GM12878 (cell line): ENCODE data around the gene PRTFDC1. TPM values are rescaled to one million over a fixed set of nuclear protein-coding genes. Genes with fewer than 3 reads are reported as not detected.

ENCODE experiments used
- CBX5 ChIP-seq: sonication (generic); IDR thresholded peaks from 2 replicates; pipeline ENCODE4 v1.6.1; 2016; ENCODE audit warnings: low read depth, moderate library complexity, mild to moderate bottlenecking, inconsistent platforms
- CEBPB ChIP-seq, 2 experiments: fragments of 150-350 bp in 1 of 2; IDR thresholded peaks; 2 replicates each; pipeline ENCODE4 v1.6.1; 2012 to 2014; ENCODE audit warnings: low read depth in 2 of 2, low read length in 2 of 2, borderline replicate concordance in 1 of 2, inconsistent platforms in 1 of 2
- CHD4 ChIP-seq: fragments of 200-600 bp; sonication (generic); IDR thresholded peaks from 2 replicates; pipeline ENCODE4 v1.6.1; 2016; ENCODE audit warnings: mild to moderate bottlenecking
- CREB1 ChIP-seq: IDR thresholded peaks from 2 replicates; pipeline ENCODE4 v1.6.1; 2012; ENCODE audit warnings: low read depth, mild to moderate bottlenecking, inconsistent platforms
- GATAD2B ChIP-seq: fragments of 450-650 bp; conservative IDR thresholded peaks from 2 replicates; pipeline ENCODE4 v1.6.1; 2017; ENCODE audit warnings: low read depth, mild to moderate bottlenecking, moderate library complexity
- HDAC2 ChIP-seq: fragments of 200-600 bp; sonication (generic); IDR thresholded peaks from 2 replicates; pipeline ENCODE4 v1.6.1; 2017
- JUNB ChIP-seq: IDR thresholded peaks from 2 replicates; pipeline ENCODE4 v1.6.1; 2016; ENCODE audit warnings: antibody characterized with exemption, mild to moderate bottlenecking
- KAT2A ChIP-seq: conservative IDR thresholded peaks from 2 replicates; pipeline ENCODE4 v1.6.1; 2011; ENCODE audit warnings: low read depth, low read length; ENCODE audit not compliant: control insufficient read depth
- NR2C2 ChIP-seq: IDR thresholded peaks from 2 replicates; pipeline ENCODE4 v1.6.1; 2011; ENCODE audit warnings: borderline replicate concordance, low read depth; ENCODE audit not compliant: control insufficient read depth, insufficient read length
- POLR2AphosphoS5 ChIP-seq: IDR thresholded peaks from 2 replicates; pipeline ENCODE4 v1.6.1; 2011; ENCODE audit warnings: mild to moderate bottlenecking, low read length, inconsistent platforms
- RAD51 ChIP-seq: fragments of 450-650 bp; IDR thresholded peaks from 2 replicates; pipeline ENCODE4 v1.6.1; 2016; ENCODE audit warnings: moderate library complexity, mild to moderate bottlenecking, inconsistent platforms
- SMARCA5 ChIP-seq: fragments of 450-650 bp; IDR thresholded peaks from 2 replicates; pipeline ENCODE4 v1.6.1; 2017; ENCODE audit warnings: mild to moderate bottlenecking
- SREBF1 ChIP-seq: IDR thresholded peaks from 2 replicates; pipeline ENCODE4 v1.6.1; 2012; ENCODE audit warnings: mild to moderate bottlenecking, low read length
- STAT1 ChIP-seq: fragments of 450-650 bp; conservative IDR thresholded peaks from 2 replicates; pipeline ENCODE4 v1.6.1; 2014; ENCODE audit warnings: antibody characterized with exemption, mild to moderate bottlenecking
- SUZ12 ChIP-seq: fragments of 200-600 bp; sonication (generic); IDR thresholded peaks from one replicate; pipeline ENCODE4 v1.6.1; 2018; ENCODE audit warnings: antibody characterized with exemption, mild to moderate bottlenecking; ENCODE audit not compliant: unreplicated experiment
- WRNIP1 ChIP-seq: IDR thresholded peaks from 2 replicates; pipeline ENCODE4 v1.6.1; 2011; ENCODE audit warnings: low read depth, low read length, improper control_type of control experiment, borderline replicate concordance
- YY1 ChIP-seq: IDR thresholded peaks from 2 replicates; pipeline ENCODE4 v1.6.1; 2011; ENCODE audit warnings: low read depth, mild to moderate bottlenecking, low read length
- polyA plus RNA-seq, 11 experiments: library from polyadenylated mRNA; depleted of rRNA in 4 of 11; unstranded in 6 of 11; stranded (reverse) in 5 of 11; fragments of >200 nt; fragmentation: Nextera tagmentation in 4 of 11; fragmentation: Illumina TruSeq in 1 of 11; extraction: Ambion mirVana in 4 of 11; extraction: Trizol in 1 of 11; gene quantifications; 1 replicate in 1 of 11; 2 replicates in 10 of 11; pipeline versions ENCODE4 v1.2.1 to v1.2.3, GENCODE V29; 2011 to 2016; ENCODE audit warnings: inconsistent platforms in 2 of 11, missing spikeins in 2 of 11, low read depth in 1 of 11
- total RNA-seq, 4 experiments: library from RNA; depleted of rRNA in 3 of 4; stranded (reverse); fragments of >200 nt in 3 of 4; fragmentation: Illumina TruSeq in 1 of 4; extraction: Trizol in 1 of 4; gene quantifications; 2 replicates each; pipeline versions ENCODE4 v1.2.1 to v1.2.3, GENCODE V29; 2013 to 2021
- TF ChIP-seq, protein P1 (sequence below): IDR thresholded peaks from 2 replicates; pipeline ENCODE4 v1.6.1; 2012; ENCODE audit warnings: improper control_type of control experiment, low read depth, low read length; ENCODE audit not compliant: insufficient replicate concordance
- TF ChIP-seq, protein P2 (sequence below): IDR thresholded peaks from 2 replicates; pipeline ENCODE4 v1.6.1; 2012; ENCODE audit warnings: low read depth, low read length, improper control_type of control experiment
- TF ChIP-seq, protein P3 (sequence below): fragments of 450-650 bp; IDR thresholded peaks from 2 replicates; pipeline ENCODE4 v1.6.1; 2017; ENCODE audit warnings: mild to moderate bottlenecking, moderate library complexity

PRTFDC1 gene
- total and polyA plus RNA-seq, 10 of the 15 experiments (the other 5 are each of a cell fraction or from before 2014, with no cell fraction given) = 5.5 to 17.3 (median 11.3) TPM

DNA sequence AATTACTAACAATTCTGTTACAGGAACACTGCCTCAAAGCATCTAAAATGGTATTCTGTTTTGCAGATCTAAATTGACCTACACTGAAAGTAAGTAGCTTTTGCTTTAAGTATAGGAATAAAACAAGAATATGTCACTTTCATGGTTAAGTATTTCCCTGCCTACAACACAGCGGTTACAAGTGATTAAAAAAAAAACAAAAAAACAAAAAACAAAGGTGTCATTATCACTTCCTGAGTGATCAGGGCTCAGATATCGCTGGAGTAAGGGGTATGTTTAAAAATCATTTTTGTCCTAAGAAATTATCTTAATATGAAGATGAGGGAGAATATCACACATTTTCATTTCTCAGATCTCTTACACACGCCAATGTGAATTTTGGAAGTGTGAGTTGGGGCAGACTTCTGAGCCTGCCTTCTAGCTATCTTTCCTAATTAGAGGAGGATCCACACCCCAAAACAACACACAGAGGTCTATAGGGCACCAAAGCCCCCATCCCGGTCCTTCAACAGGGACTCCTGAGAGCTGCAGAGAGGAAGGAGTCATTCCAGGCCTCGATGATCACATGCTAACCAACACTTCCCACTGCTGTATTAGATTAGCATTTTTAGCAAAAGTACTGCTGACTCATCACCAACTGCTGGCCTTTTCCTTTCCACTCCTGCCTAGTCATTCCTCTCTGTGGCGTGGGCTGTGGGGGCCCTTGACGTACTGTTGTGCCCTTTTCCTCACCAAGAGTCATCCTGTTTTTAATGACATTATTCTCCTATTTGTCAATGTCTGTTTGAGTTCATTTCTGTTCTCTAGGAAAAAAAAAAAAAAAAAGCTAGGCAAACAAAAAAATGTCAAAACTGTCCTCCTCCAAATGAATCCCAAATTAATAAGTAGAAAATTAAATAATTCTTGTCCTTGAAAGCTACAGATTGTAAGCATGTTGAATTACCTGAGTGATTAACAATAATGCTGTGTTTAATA is 31.2 kb downstream of the PRTFDC1 start (continued):
- TF ChIP-seq HDAC2 = no peak
- TF ChIP-seq, protein P1, sequence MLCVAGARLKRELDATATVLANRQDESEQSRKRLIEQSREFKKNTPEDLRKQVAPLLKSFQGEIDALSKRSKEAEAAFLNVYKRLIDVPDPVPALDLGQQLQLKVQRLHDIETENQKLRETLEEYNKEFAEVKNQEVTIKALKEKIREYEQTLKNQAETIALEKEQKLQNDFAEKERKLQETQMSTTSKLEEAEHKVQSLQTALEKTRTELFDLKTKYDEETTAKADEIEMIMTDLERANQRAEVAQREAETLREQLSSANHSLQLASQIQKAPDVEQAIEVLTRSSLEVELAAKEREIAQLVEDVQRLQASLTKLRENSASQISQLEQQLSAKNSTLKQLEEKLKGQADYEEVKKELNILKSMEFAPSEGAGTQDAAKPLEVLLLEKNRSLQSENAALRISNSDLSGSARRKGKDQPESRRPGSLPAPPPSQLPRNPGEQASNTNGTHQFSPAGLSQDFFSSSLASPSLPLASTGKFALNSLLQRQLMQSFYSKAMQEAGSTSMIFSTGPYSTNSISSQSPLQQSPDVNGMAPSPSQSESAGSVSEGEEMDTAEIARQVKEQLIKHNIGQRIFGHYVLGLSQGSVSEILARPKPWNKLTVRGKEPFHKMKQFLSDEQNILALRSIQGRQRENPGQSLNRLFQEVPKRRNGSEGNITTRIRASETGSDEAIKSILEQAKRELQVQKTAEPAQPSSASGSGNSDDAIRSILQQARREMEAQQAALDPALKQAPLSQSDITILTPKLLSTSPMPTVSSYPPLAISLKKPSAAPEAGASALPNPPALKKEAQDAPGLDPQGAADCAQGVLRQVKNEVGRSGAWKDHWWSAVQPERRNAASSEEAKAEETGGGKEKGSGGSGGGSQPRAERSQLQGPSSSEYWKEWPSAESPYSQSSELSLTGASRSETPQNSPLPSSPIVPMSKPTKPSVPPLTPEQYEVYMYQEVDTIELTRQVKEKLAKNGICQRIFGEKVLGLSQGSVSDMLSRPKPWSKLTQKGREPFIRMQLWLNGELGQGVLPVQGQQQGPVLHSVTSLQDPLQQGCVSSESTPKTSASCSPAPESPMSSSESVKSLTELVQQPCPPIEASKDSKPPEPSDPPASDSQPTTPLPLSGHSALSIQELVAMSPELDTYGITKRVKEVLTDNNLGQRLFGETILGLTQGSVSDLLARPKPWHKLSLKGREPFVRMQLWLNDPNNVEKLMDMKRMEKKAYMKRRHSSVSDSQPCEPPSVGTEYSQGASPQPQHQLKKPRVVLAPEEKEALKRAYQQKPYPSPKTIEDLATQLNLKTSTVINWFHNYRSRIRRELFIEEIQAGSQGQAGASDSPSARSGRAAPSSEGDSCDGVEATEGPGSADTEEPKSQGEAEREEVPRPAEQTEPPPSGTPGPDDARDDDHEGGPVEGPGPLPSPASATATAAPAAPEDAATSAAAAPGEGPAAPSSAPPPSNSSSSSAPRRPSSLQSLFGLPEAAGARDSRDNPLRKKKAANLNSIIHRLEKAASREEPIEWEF = no peak
- TF ChIP-seq CEBPB (IDR thresholded peaks at IDR 0.05; ENCODE audit: borderline replicate concordance in 1 of 2, low read depth in 2 of 2, low read length in 2 of 2) = no peak
- TF ChIP-seq NR2C2 = no peak
- TF ChIP-seq CBX5 = no peak
- no peak for TF ChIP-seq CHD4
- TF ChIP-seq RAD51 = no peak; the same call in 1 of the 2 replicates
- TF ChIP-seq POLR2AphosphoS5 = no peak
- TF ChIP-seq KAT2A = no peak
- no peak for TF ChIP-seq GATAD2B
- TF ChIP-seq YY1 = no peak
- TF ChIP-seq SUZ12 = no peak
- TF ChIP-seq, protein P2, sequence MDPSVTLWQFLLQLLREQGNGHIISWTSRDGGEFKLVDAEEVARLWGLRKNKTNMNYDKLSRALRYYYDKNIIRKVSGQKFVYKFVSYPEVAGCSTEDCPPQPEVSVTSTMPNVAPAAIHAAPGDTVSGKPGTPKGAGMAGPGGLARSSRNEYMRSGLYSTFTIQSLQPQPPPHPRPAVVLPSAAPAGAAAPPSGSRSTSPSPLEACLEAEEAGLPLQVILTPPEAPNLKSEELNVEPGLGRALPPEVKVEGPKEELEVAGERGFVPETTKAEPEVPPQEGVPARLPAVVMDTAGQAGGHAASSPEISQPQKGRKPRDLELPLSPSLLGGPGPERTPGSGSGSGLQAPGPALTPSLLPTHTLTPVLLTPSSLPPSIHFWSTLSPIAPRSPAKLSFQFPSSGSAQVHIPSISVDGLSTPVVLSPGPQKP = no peak
- TF ChIP-seq SMARCA5 = no peak
- TF ChIP-seq WRNIP1 = no peak
- TF ChIP-seq JUNB = peak; percentile 88
- no peak for TF ChIP-seq STAT1
- TF ChIP-seq, protein P3, sequence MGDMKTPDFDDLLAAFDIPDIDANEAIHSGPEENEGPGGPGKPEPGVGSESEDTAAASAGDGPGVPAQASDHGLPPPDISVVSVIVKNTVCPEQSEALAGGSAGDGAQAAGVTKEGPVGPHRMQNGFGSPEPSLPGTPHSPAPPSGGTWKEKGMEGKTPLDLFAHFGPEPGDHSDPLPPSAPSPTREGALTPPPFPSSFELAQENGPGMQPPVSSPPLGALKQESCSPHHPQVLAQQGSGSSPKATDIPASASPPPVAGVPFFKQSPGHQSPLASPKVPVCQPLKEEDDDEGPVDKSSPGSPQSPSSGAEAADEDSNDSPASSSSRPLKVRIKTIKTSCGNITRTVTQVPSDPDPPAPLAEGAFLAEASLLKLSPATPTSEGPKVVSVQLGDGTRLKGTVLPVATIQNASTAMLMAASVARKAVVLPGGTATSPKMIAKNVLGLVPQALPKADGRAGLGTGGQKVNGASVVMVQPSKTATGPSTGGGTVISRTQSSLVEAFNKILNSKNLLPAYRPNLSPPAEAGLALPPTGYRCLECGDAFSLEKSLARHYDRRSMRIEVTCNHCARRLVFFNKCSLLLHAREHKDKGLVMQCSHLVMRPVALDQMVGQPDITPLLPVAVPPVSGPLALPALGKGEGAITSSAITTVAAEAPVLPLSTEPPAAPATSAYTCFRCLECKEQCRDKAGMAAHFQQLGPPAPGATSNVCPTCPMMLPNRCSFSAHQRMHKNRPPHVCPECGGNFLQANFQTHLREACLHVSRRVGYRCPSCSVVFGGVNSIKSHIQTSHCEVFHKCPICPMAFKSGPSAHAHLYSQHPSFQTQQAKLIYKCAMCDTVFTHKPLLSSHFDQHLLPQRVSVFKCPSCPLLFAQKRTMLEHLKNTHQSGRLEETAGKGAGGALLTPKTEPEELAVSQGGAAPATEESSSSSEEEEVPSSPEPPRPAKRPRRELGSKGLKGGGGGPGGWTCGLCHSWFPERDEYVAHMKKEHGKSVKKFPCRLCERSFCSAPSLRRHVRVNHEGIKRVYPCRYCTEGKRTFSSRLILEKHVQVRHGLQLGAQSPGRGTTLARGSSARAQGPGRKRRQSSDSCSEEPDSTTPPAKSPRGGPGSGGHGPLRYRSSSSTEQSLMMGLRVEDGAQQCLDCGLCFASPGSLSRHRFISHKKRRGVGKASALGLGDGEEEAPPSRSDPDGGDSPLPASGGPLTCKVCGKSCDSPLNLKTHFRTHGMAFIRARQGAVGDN = peak; percentile 76
- peak; percentile 89 for TF ChIP-seq CREB1
- no peak for TF ChIP-seq SREBF1
